GM12865 (cell line): Measurements from ENCODE around the gene ERCC6L.
A peak's percentile ranks its signal among the peaks of the same experiment; 100 is the strongest.
"Not testable (repeated sequence)": the region's sequence is repeated elsewhere in the genome, so short reads cannot be mapped to it uniquely, and the experiment has no call there.

Experiments used
- DNase-seq: peaks from one replicate; pipeline ENCODE4 v3.0.0; 2010; ENCODE audit warnings: low read depth
- H3K4me3 ChIP-seq: 2 replicates; pipeline ENCODE4 v1.5.1; 2011; ENCODE audit warnings: mild to moderate bottlenecking, low read depth, low read length, control low read depth
- CTCF ChIP-seq: IDR thresholded peaks from 2 replicates; pipeline ENCODE4 v1.5.1; 2011; ENCODE audit warnings: low read length, control low read depth, low read depth, inconsistent platforms; ENCODE audit not compliant: insufficient read depth; ENCODE audit errors: missing control alignments

The ERCC6L gene

GRCh38 chrX:72176981-72177380 lies 61.8 kb downstream of the ERCC6L start:
- H3K4me3 ChIP-seq, result no peak overlapping the region
- DNase-seq, result no peak
- TF ChIP-seq CTCF, result no peak

- H3K4me3 ChIP-seq, DNase-seq: not testable (repeated sequence)
Measured at GRCh38 chrX:72176289-72176688, 62.5 kb downstream of the ERCC6L start.

GRCh38 chrX:72169008-72169728 lies 69.7 kb downstream of the ERCC6L start:
- DNase-seq, result peak; percentile 46
- no peak for TF ChIP-seq CTCF
- H3K4me3 ChIP-seq, result no peak overlapping the region

GRCh38 chrX:72165551-72165950 lies 73.3 kb downstream of the ERCC6L start:
- no peak for TF ChIP-seq CTCF
- no peak overlapping the region for H3K4me3 ChIP-seq
- DNase-seq, result no peak

- DNase-seq, result no peak
- H3K4me3 ChIP-seq, result no peak overlapping the region
- no peak for TF ChIP-seq CTCF
Measured at GRCh38 chrX:72159769-72160168, 79.1 kb downstream of the ERCC6L start.

GRCh38 chrX:72158773-72159172 lies 80.1 kb downstream of the ERCC6L start:
- no peak for DNase-seq
- TF ChIP-seq CTCF, result no peak
- H3K4me3 ChIP-seq, result no peak overlapping the region
